SK-N-MC (cell line): ENCODE results near the gene SLC5A10.
"Not testable (repeated sequence)": the region's sequence is repeated elsewhere in the genome, so short reads cannot be mapped to it uniquely, and the experiment has no call there.

Source experiments
- DNase-seq: peaks from one replicate; pipeline ENCODE4 v3.0.0-alpha.2; 2011; ENCODE audit warnings: low read depth, low spot score
- H3K27ac ChIP-seq: fragments of 200-600 bp; sonication (generic); 2 replicates; pipeline ENCODE4 v1.5.1; 2016; ENCODE audit warnings: mixed run types
- H3K36me3 ChIP-seq: fragments of 200-600 bp; sonication (generic); 2 replicates; pipeline ENCODE4 v1.6.1; 2017; ENCODE audit warnings: antibody characterized with exemption, low read length, mixed read lengths; ENCODE audit not compliant: insufficient read depth
- H3K4me3 ChIP-seq: fragments of 200-600 bp; sonication (generic); 2 replicates; pipeline ENCODE4 v1.5.1; 2016
- H3K9ac ChIP-seq: fragments of 200-600 bp; sonication (generic); 2 replicates; pipeline ENCODE4 v1.8.0; 2017; ENCODE audit warnings: mixed run types, mixed read lengths; ENCODE audit not compliant: insufficient read length
- H3K9me3 ChIP-seq: fragments of 200-600 bp; sonication (generic); 2 replicates; pipeline ENCODE4 v1.6.1; 2017; ENCODE audit warnings: low read depth, mild to moderate bottlenecking, antibody characterized with exemption, low read length, moderate library complexity, mixed read lengths
- POLR2AphosphoS5 ChIP-seq: IDR thresholded peaks from 2 replicates; pipeline ENCODE4 v1.6.1; 2012; ENCODE audit warnings: mild to moderate bottlenecking, low read depth, low read length, borderline replicate concordance

The SLC5A10 gene

GRCh38 chr17:19043032-19043431 is 91.1 kb downstream of the SLC5A10 start:
- not testable (repeated sequence) for H3K36me3 ChIP-seq, H3K9me3 ChIP-seq, DNase-seq, H3K4me3 ChIP-seq, H3K9ac ChIP-seq, H3K27ac ChIP-seq

GRCh38 chr17:19044643-19045042 is 92.7 kb downstream of the SLC5A10 start:
- not testable (repeated sequence) for H3K9me3 ChIP-seq, DNase-seq, H3K36me3 ChIP-seq, H3K4me3 ChIP-seq, H3K27ac ChIP-seq, H3K9ac ChIP-seq

- not testable (repeated sequence) for H3K9ac ChIP-seq, H3K27ac ChIP-seq, H3K4me3 ChIP-seq, H3K9me3 ChIP-seq, H3K36me3 ChIP-seq, DNase-seq
These were observed 94.9 kb downstream of the SLC5A10 start, which contains the start of gene GRAP for GRCh38 chr17:19046782-19047375. TSS of gene GRAP (minus strand) at chr17:19046957. CDS start at chr17:19046926, 31 bp downstream.

- not testable (repeated sequence) for H3K9ac ChIP-seq, H3K9me3 ChIP-seq, H3K36me3 ChIP-seq, H3K27ac ChIP-seq, H3K4me3 ChIP-seq, DNase-seq
These were observed 95.5 kb downstream of the SLC5A10 start for GRCh38 chr17:19047510-19047909.

- H3K4me3 ChIP-seq, H3K36me3 ChIP-seq, H3K9me3 ChIP-seq, H3K9ac ChIP-seq, H3K27ac ChIP-seq, DNase-seq: not testable (repeated sequence)
These were observed 96.9 kb downstream of the SLC5A10 start for GRCh38 chr17:19048826-19049225.

- not testable (repeated sequence) for DNase-seq, H3K9ac ChIP-seq, H3K9me3 ChIP-seq, H3K36me3 ChIP-seq, H3K27ac ChIP-seq, H3K4me3 ChIP-seq
These were observed 103.5 kb downstream of the SLC5A10 start for GRCh38 chr17:19055447-19055846.

- not testable (repeated sequence) for H3K36me3 ChIP-seq, DNase-seq, H3K9me3 ChIP-seq, H3K9ac ChIP-seq, H3K27ac ChIP-seq, H3K4me3 ChIP-seq
These were observed 110.2 kb downstream of the SLC5A10 start for GRCh38 chr17:19062009-19062717.

- not testable (repeated sequence) for H3K4me3 ChIP-seq, H3K9ac ChIP-seq, H3K9me3 ChIP-seq, H3K27ac ChIP-seq, H3K36me3 ChIP-seq, DNase-seq
These were observed 110.9 kb downstream of the SLC5A10 start for GRCh38 chr17:19062718-19063325.

GRCh38 chr17:19063326-19063956 is 111.5 kb downstream of the SLC5A10 start:
- not testable (repeated sequence) for H3K9me3 ChIP-seq, H3K4me3 ChIP-seq, DNase-seq, H3K27ac ChIP-seq, H3K9ac ChIP-seq, H3K36me3 ChIP-seq
- peak; percentile 49 for TF ChIP-seq POLR2AphosphoS5

GRCh38 chr17:19064378-19064777 is 112.4 kb downstream of the SLC5A10 start:
- not testable (repeated sequence) for H3K9me3 ChIP-seq, H3K27ac ChIP-seq, H3K4me3 ChIP-seq, H3K9ac ChIP-seq, DNase-seq, H3K36me3 ChIP-seq

- not testable (repeated sequence) for H3K4me3 ChIP-seq, DNase-seq, H3K9ac ChIP-seq, H3K9me3 ChIP-seq, H3K36me3 ChIP-seq, H3K27ac ChIP-seq
These were observed 118.6 kb downstream of the SLC5A10 start for GRCh38 chr17:19070318-19071168.
